HG02870 (cell line): ENCODE results near the gene SLC19A1.

Experiments
- ATAC-seq: cut with Tn5 transposase; IDR thresholded peaks from one replicate; pipeline ENCODE4 v1.9.1; 2021; ENCODE audit warnings: mild to moderate bottlenecking, moderate library complexity; ENCODE audit not compliant: unreplicated experiment

The SLC19A1 gene

DNA sequence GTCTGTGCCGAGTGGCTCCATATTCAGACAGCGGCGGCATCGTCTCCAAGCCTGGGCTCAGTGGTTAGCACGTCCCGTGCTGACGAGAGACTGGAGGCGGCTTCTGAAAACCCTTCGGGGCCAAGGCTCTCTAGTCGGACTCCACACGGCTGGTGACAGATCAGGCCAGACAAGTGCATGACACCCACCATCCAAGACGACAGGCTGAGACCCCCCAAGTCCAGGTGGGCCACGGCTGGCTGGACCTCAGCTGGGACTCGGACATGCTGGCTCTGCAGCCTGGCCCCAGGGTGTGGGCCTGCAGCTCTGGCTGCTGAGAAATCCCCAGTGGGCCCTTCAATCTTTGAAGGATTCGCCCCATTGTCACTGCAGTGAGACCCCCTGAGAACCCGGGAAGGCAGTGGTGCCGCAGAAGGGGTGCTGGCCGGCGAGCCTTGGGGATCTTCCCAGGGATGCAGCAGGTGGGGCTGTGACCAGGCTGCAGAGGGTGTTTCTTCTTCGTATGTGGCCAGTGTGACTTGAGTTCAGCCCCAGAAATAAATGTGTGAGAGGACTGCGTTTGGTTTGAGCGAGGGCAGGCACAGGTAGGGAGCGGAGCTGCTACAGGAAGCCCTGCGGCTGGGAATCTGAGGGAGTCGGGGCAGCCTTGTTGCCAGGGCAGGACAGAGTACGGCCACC is 15.9 kb upstream of the SLC19A1 start:
- no peak for ATAC-seq

- ATAC-seq = no peak
These were observed 15.4 kb upstream of the SLC19A1 start for GRCh38 chr21:45557616-45558043.

DNA sequence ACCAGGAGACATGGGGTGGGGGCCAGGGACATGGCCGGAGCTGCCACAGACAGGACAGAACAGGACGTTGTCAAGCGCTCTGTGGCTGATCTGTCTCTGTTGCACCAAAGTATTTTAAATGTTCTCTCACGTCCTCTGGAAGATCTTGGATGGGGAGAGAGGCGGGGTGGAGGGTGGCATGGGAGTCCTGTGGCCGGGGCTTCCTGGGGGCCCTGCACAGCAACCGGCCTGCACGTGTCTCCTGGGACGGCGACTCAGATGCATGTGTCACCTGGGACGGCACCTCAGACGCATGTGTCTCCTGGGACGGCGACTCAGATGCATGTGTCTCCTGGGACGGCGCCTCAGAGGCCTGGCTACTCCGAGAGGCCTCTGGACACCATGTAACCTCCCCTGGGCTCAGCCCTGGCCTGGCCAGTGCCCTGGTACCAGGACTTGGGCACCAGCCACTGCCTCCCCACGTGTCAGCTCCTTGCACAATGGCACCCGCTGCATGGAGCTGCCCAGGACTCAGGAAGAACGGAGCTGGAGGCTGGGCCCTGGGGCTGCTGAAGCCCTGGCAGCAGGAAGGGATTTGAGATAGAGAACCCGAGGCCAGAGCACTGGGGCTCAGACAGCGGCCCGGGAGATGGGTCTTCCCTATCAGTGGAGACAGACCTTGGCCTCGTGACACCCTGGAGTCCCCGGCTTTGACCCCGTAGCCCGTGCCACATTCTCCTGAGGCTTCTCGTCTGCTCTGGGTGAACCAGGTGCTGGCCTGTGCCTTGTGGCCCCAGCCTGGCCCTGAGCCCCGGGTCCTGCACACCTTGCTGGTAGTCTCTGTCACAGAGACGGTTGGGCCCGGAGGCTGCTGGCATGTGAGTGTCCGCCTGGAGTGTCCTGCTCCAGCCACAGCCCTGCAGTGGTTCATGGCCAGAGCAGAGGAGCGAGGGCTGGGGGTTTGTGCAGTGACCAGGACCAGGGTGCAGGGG is 14.7 kb upstream of the SLC19A1 start:
- ATAC-seq = no peak

DNA sequence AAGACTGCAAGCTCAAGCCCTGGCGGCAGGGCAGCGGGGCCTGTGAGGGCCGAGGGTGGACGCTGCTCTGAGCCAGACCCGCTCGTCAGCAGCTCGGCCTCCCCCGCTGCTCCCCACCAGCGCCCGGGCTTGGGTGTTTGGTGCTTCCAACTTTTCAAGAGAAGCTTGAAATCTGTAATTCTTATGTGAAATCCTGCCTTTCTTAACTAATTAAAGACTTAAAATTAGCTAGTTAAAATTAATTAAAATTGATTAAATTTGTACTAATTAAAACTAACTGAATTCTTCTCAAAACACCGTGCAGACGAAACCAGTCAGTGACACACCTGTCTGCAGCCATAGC is 14.0 kb upstream of the SLC19A1 start:
- no peak for ATAC-seq

DNA sequence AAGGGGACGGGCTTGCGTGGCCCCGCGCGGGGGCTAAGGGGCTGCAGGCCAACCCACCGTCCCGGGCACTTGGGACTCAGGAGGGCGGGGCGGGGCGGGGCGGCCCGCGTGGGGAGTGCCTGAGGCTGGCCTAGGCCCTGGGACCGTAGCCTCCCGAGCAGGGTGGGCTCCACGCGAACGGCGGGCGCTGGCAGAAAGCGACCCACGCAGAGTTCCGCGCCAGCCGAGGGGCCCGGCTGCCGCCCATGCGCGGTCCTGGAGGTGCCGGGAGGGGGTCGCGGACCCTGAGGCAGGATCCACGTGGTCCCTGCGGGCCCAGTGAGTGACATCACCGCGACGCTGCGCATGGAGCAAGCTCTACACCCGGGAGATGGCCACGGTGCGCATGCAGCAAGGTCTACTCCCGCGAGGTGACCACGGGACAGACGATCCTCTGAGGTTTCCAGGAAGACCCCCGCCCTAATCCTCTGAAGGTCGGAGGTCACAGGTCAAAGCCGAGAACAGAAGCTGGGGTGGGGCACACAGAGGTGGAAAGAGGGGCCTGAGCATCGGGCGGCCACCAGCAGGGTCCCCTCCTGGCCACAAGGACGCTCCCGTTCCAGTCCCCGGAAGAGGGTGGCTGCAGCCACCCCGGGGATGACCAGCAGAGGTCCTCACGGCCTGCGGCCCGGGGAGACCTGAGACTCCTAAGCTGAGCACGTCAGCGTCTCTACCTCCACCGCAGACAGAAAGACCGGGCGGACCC is 13.5 kb upstream of the SLC19A1 start:
- no peak for ATAC-seq

GRCh38 chr21:45555251-45555556 is 13.0 kb upstream of the SLC19A1 start:
- ATAC-seq = no peak

GRCh38 chr21:45554477-45555175 is 12.4 kb upstream of the SLC19A1 start:
- no peak for ATAC-seq

GRCh38 chr21:45552696-45553391 is 10.6 kb upstream of the SLC19A1 start:
- ATAC-seq = no peak

DNA sequence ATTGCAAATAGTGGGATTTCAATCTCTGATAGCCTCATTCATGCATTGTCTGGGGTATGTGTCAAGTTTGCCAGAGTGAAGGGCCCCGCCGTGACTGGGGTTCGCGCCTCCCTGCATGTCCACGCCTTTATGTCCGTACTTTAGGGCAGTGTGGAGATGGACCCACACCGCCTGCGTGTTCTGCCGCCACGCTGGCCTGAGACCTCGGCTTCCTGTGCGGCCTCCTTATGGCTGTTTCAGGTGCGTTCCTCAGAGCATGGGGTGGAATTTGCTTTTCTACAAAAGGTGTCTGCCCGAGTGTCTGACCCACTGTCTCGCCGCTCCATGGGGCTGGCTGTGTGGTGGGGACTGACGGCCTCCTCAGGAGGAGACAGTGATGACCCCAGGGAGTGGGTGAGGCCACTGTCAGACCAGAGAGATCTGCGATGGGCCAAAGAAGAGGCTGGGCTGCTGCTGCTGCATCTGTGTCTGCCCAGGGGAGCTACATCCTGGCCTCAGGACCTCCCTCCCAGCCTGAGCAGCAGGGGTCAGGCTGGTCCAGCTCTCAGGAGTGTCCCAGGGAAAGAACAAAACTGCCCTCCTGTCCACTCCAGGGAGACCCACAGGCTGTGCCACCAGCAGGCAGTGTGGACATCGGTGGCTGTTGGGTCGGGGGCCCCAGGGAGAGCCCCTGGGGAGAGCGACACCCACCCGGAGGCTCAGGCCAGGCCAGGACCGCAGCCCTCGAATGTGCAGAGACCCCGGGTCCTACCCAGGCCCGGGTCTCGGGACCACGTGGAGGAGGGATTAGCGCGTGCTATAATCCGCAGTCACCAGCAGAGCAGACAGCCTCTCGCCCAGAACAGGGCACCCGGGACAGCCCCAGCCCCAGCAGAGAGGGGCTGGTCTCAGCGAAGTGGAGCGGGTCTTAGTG is 9.8 kb upstream of the SLC19A1 start:
- ATAC-seq = no peak

DNA sequence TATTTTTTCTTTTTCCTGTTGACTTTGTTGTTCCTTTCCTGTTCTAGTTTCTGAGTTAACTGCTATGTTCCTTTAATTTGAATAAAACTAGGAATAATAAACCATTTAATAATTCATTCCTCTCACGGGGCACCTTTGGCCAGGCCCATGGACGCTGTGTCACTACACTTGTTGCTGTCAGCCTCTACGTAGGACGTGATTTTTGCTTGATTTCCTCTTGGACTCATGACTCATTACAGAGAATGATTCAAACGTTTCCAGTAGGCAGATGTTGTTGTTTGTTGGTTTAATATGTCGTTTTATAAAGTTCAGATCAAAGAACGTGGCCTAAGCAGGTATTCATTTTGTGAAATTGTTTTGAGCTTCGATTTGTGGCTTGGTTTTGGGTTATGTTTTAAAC is 9.1 kb upstream of the SLC19A1 start:
- no peak for ATAC-seq

DNA sequence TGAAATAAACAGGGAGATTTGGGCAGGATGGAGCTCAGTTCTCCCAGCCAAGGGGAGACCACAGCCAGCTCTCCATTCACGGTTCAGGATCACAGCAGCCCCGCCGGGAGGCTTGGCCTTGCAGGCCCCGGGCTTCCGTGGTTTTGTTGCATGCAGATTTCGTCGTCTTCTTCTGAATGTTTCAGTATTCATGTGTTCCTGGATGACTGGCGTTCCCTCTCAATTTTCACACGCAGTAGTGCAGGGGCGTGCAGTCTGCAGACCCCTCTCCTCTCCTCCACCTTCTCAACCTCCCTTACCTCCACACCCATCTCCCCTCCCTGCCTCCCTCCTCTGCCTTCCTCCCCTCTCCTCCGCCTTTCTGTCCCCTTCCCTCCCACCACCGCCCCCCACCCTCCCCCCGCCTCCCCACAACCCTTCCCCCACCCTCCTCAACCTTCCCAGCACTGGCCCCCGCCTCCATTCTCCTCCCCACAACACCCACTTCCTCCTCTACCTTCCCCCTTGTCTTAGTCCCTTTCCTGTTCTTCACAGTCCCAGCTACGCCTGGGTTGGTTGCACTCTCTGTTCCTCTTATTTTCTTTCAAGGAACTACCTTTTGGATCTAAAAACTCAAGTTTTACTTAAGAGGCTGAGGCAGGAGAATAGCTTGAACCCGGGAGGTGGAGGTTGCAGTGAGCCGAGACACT is 8.4 kb upstream of the SLC19A1 start:
- ATAC-seq = peak; percentile 49

GRCh38 chr21:45549626-45550463 is 7.6 kb upstream of the SLC19A1 start:
- no peak for ATAC-seq

GRCh38 chr21:45548711-45549491 is 6.7 kb upstream of the SLC19A1 start:
- no peak for ATAC-seq

DNA sequence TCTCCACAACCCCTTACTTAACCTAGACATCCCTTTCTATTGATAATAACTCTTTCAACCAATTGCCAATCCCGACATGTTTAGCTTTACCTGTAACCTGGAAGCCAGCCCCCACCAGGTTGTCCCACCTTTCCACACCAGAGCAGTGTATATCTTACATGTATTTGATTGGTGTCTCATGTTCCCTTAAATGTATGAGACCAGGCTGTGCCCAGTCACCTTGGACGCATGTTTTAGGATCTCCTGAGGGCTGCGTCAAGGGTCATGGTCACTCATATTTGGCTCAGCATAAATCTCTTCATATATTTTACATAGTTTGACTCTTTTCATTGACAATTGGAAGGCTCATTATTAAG is 5.3 kb upstream of the SLC19A1 start:
- no peak for ATAC-seq

GRCh38 chr21:45546636-45547544 is 4.7 kb upstream of the SLC19A1 start:
- no peak for ATAC-seq
